Esophagus squamous epithelium (tissue), 5 donors: ENCODE measurements around the gene TRIM62. TPM values are rescaled to one million over a fixed set of nuclear protein-coding genes. Genes with fewer than 3 reads are reported as not detected.
"Not testable (repeated sequence)": the region's sequence is repeated elsewhere in the genome, so short reads cannot be mapped to it uniquely, and the experiment has no call there.

Source experiments
- DNase-seq: peaks from one replicate; lab custom pipeline; 2025; lab: John Stamatoyannopoulos, UW
- H3K27ac ChIP-seq, 4 donors: fragments of 200-600 bp; sonication (generic); one replicate each; pipeline ENCODE4 v1.5.1; 2016 to 2019; ENCODE audit warnings: mild to moderate bottlenecking in 1 of 4
- H3K27me3 ChIP-seq, 4 donors: fragments of 200-600 bp; sonication (generic); 1 replicate in 3 of 4; 2 replicates in 1 of 4; pipeline versions ENCODE4 v1.5.1 to v1.6.0; 2017 to 2021; ENCODE audit warnings: antibody characterized with exemption in 1 of 4
- H3K36me3 ChIP-seq, 3 donors: fragments of 200-600 bp; sonication (generic); one replicate each; pipeline ENCODE4 v1.5.1; 2016 to 2019
- H3K4me1 ChIP-seq, 3 donors: fragments of 200-600 bp; sonication (generic); one replicate each; pipeline ENCODE4 v1.5.1; 2017 to 2019
- H3K4me3 ChIP-seq, 4 donors: fragments of 200-600 bp; sonication (generic); 1 replicate in 3 of 4; 2 replicates in 1 of 4; pipeline ENCODE4 v1.5.1; 2016 to 2019; ENCODE audit warnings: mild to moderate bottlenecking in 2 of 4, moderate library complexity in 1 of 4
- H3K9me3 ChIP-seq, 3 donors: fragments of 200-600 bp; sonication (generic); one replicate each; pipeline ENCODE4 v1.5.1; 2016 to 2019
- CTCF ChIP-seq, 6 experiments: fragments of 450-650 bp in 4 of 6; fragments of 200-600 bp in 2 of 6; sonication (generic) in 2 of 6; IDR thresholded peaks; one replicate each; pipeline ENCODE4 v1.5.1; 2016 to 2019; ENCODE audit warnings: antibody characterized with exemption in 6 of 6, mild to moderate bottlenecking in 4 of 6, moderate library complexity in 4 of 6
- POLR2A ChIP-seq, 4 donors: fragments of 450-650 bp; IDR thresholded peaks; one replicate each; pipeline ENCODE4 v1.6.1; 2017; ENCODE audit warnings: antibody characterized with exemption in 4 of 4, mild to moderate bottlenecking in 4 of 4, moderate library complexity in 3 of 4
- WGBS, 2 donors: methylation state at CpG; one replicate each; pipeline ENCODE4 v1.1.5; 2018; 5-methylcytosine and 5-hydroxymethylcytosine counted together
- intact Hi-C: fragments of 100-400 bp; cut with DNase I; formaldehyde crosslinking; loops from one replicate; pipeline ENCODE4 v1.15.0; 2022
- total RNA-seq, 4 donors: library from RNA; depleted of rRNA; stranded (reverse); fragments of >200 nt; gene quantifications; one replicate each; pipeline ENCODE4 v1.1.0, GENCODE V29; 2016
- donor health status: DM: yes; HTN: yes; CAD: no.

The TRIM62 gene
- total RNA-seq, 4 donors from 2014 or later, result 5.4 to 17.7 (median 8.0) TPM

DNA sequence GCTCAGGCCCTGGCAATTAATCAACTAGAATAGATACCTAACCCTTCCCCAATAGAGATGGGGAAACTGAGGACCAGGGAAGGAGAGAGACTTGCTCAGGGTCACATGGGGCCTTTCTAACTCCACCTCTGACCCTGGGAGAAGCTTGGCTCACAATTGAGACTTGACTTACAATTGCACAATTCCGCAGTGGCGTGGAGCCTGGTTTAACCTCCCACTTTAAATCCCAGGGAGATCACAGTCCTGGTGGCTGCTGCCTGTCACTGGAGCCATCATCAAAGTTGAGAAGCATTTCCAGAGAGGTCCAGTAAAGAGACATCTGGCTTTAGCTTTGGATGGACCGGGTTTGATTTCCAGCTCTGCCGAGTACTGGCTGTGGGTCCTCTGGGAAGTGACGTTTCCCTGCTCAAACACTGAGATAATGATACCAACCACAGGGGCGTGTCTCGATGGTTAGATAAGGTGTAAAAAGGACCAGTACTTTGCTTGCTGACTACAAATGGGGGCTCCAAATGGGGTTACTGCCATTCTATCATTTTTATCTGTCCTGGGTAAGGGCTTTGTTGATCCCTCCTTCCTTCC lies 39.3 kb downstream of the TRIM62 start:
- intact Hi-C loops, result no loop called here
- Histone ChIP-seq H3K27me3 (no peaks in the 10 kb centered on the region), H3K36me3 (peaks cover 0 to 32% (median 0%) of the 10 kb centered on the region in 3 donors), H3K4me1 (peaks cover 0 to 32% (median 0%) of the 10 kb centered on the region in 3 donors), H3K27ac (peak overlapping the region in 1 of 4 donors; percentile 17), H3K4me3 (no peak overlapping the region), H3K9me3 (no peaks in the 10 kb centered on the region)
- no peak for DNase-seq
- 72 to 87% methylated on average over 5 to 7 of the region's 7 CpGs for WGBS, 2 donors
- TF ChIP-seq POLR2A (IDR thresholded peaks at IDR 0.05) (no peak), CTCF (IDR thresholded peaks at IDR 0.05) (no peak)

DNA sequence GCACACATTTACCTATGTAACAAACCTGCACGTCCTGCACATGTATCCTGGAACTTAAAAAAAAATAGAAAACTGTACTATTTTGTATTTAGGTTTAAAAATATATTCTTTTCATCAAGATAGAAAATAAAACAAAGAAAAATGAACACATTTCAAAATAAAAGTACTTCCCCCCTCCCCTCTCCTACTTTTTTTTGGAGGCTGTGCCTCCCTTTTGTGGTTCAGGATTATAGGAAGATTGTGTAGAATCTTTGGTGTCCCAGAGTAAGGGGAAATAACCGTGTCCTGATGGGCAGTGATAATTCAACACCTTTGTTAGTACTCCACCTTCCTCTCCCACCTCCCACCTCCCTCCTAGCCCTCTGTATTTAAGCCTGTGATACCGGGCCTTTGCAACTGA lies 40.1 kb downstream of the TRIM62 start:
- Histone ChIP-seq H3K27ac (no peak overlapping the region), H3K36me3 (peaks cover 0 to 24% (median 0%) of the 10 kb centered on the region in 3 donors), H3K9me3 (no peaks in the 10 kb centered on the region), H3K4me1 (peaks cover 0 to 32% (median 0%) of the 10 kb centered on the region in 3 donors), H3K27me3 (no peaks in the 10 kb centered on the region), H3K4me3 (no peak overlapping the region)
- DNase-seq, result no peak
- 49 to 68% methylated on average over 3 of the region's 3 CpGs for whole genome bisulfite sequencing, 2 donors
- intact Hi-C loops, result no loop called here
- no peak for TF ChIP-seq POLR2A (IDR thresholded peaks at IDR 0.05)
- TF ChIP-seq CTCF (IDR thresholded peaks at IDR 0.05), result no peak

GRCh38 chr1:33141216-33141615 lies 40.6 kb downstream of the TRIM62 start:
- intact Hi-C loops, result no loop called here
- Histone ChIP-seq H3K27me3 (no peaks in the 10 kb centered on the region), H3K36me3 (peaks cover 0 to 18% (median 0%) of the 10 kb centered on the region in 3 donors), H3K4me1 (peaks cover 0 to 32% (median 0%) of the 10 kb centered on the region in 3 donors), H3K27ac (no peak overlapping the region), H3K9me3 (no peaks in the 10 kb centered on the region), H3K4me3 (no peak overlapping the region)
- no peak for DNase-seq
- WGBS, 2 donors, result 100% methylated on average over 1 of the region's 2 CpGs
- TF ChIP-seq POLR2A (IDR thresholded peaks at IDR 0.05) (no peak), CTCF (IDR thresholded peaks at IDR 0.05) (no peak)

DNA sequence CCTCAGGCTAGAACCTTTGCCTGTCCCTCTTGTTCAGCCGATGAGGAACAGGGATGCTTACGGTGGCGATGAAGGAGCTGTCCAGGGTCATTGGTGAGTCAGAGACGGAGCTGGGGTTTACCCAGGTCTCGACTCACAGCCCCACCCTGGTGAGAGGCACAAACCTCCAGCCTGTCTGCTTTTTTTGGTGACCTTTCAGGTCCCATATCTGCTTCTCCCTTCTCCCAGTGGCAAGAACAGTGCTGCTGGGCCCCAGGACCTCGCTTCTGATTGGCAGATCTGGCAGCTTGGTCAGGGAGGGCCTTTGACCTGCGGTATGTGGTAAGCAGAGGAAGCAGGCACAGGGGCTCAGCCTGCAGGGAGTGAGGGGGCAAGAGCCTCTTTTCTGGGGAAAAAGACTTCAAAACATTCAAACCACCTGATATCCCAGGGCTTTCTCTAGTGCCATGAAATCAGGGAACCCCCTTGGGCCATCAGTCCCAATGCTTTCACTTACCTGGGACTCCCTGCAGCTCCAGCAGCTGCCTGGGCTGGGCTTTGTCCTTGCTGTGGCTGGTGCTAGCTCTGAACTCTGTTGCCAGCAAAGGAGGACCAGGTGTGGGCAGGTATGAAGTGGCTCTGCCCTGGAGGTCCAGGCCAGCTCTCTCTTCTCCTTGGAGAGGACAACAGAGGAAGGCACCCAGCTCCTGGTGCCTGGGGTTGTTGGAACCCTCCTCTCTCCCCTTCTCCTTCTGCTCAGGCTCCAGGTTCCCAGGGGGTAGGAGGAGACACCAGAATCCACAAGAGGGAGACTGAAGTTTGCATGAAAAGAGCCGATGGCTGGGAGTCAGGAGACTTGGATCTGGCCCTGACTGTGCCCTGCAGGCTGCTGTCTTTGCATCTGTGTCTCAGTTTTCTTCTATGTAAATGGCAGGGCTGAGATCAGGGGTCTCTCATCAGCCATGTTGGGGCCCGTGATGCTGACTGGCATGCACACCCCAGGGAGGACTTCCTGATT lies 41.4 kb downstream of the TRIM62 start:
- intact Hi-C loops, result no loop called here
- H3K27ac ChIP-seq, result no peak overlapping the region
- TF ChIP-seq CTCF (IDR thresholded peaks at IDR 0.05) (no peak), POLR2A (IDR thresholded peaks at IDR 0.05) (no peak)
- no peaks in the 10 kb centered on the region for H3K9me3 ChIP-seq
- no peak overlapping the region for H3K4me3 ChIP-seq
- WGBS, 2 donors, result 55 to 57% methylated on average over 7 to 8 of the region's 9 CpGs
- no peak for DNase-seq
- peaks cover 0 to 10% (median 0%) of the 10 kb centered on the region in 3 donors for H3K36me3 ChIP-seq
- H3K4me1 ChIP-seq, result peaks cover 0 to 32% (median 0%) of the 10 kb centered on the region in 3 donors
- no peaks in the 10 kb centered on the region for H3K27me3 ChIP-seq

GRCh38 chr1:33137800-33138199 lies 44.0 kb downstream of the TRIM62 start:
- peak in 4 of 6 experiments; percentile 15 to 33 (median 24) for TF ChIP-seq CTCF (IDR thresholded peaks at IDR 0.05)
- no peak for TF ChIP-seq POLR2A (IDR thresholded peaks at IDR 0.05)
- Histone ChIP-seq H3K9me3 (no peaks in the 10 kb centered on the region), H3K4me3 (no peak overlapping the region), H3K27me3 (no peaks in the 10 kb centered on the region), H3K27ac (no peak overlapping the region), H3K36me3 (peaks cover 0 to 9% (median 0%) of the 10 kb centered on the region in 3 donors), H3K4me1 (peaks cover 0 to 21% (median 0%) of the 10 kb centered on the region in 3 donors)
- intact Hi-C loops, result no loop called here
- WGBS, 2 donors, result 50% methylated on average over 2 to 6 of the region's 8 CpGs
- no peak for DNase-seq

DNA sequence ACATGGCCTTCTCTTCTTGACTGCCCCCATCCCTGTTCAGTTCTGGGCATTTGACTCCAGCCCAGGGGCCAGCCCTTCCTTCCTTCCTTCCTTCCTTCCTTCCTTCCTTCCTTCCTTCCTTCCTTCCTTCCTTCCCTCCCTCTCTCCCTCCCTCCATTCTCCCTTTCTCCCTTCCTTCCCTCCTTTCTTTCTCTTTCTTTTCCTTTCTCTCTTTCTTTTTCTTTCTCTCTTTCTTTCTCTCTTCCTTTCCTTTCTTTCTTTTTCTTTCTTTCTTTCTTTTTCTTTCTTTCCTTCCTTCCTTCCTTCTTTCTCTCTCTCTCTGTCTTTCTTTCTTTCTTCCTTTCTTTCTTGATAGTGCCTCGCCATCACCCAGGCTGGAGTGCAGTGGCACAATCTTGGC lies 45.8 kb downstream of the TRIM62 start:
- H3K9me3 ChIP-seq, intact Hi-C loops, H3K4me3 ChIP-seq, DNase-seq, H3K27me3 ChIP-seq, H3K27ac ChIP-seq: not testable (repeated sequence)
- Histone ChIP-seq H3K4me1 (peaks cover 0 to 12% (median 0%) of the 10 kb centered on the region in 3 donors), H3K36me3 (peaks cover 0 to 11% (median 0%) of the 10 kb centered on the region in 3 donors)
- WGBS, 2 donors, result 100% methylated on average over 1 of the region's 1 CpG
